Transverse colon (tissue), 4 donors: ENCODE measurements around the gene MYRIP.

Source experiments
- CTCF ChIP-seq, 5 experiments: fragments of 200-600 bp in 3 of 5; fragments of 450-650 bp in 2 of 5; sonication (generic) in 3 of 5; IDR thresholded peaks; 1 replicate in 2 of 5; 2 replicates in 3 of 5; pipeline ENCODE4 v1.5.1; 2016 to 2017; ENCODE audit warnings: antibody characterized with exemption in 5 of 5, inconsistent platforms in 3 of 5, mild to moderate bottlenecking in 2 of 5, moderate library complexity in 1 of 5
- POLR2A ChIP-seq: fragments of 450-650 bp; IDR thresholded peaks from one replicate; pipeline ENCODE4 v1.6.1; 2016; ENCODE audit warnings: antibody characterized with exemption, mild to moderate bottlenecking, moderate library complexity
- POLR2AphosphoS5 ChIP-seq, 3 donors: sonication (generic); formaldehyde crosslinking; IDR thresholded peaks; one replicate each; pipeline ENCODE4 v1.6.1; 2016; ENCODE audit warnings: antibody characterized with exemption in 3 of 3

GRCh38 chr3:40170395-40170794 lies 361.0 kb downstream of the MYRIP start:
- TF ChIP-seq CTCF (IDR thresholded peaks at IDR 0.05) (no peak), POLR2AphosphoS5 (IDR thresholded peaks at IDR 0.05) (no peak), POLR2A (no peak)
